Astrocyte of the hippocampus (primary cell): ENCODE data around the gene GRAMD1B.
A peak's percentile ranks its signal among the peaks of the same experiment; 100 is the strongest.

Source experiments
- DNase-seq: peaks from one replicate; pipeline ENCODE4 v3.0.0; 2011; ENCODE audit warnings: low read depth, low spot score

GRAMD1B gene

GRCh38 chr11:123409456-123410217 is 20.4 kb upstream of the GRAMD1B start:
- no peak for DNase-seq

GRCh38 chr11:123410218-123410549 is 19.9 kb upstream of the GRAMD1B start:
- no peak for DNase-seq

- DNase-seq: no peak
Measured at GRCh38 chr11:123413636-123414035, 16.4 kb upstream of the GRAMD1B start.

GRCh38 chr11:123416566-123416965 is 13.5 kb upstream of the GRAMD1B start:
- no peak for DNase-seq

GRCh38 chr11:123418351-123419114 is 11.5 kb upstream of the GRAMD1B start:
- DNase-seq: no peak

GRCh38 chr11:123419731-123420452 is 10.2 kb upstream of the GRAMD1B start:
- DNase-seq: no peak

- no peak for DNase-seq
Measured at GRCh38 chr11:123421589-123421988, 8.5 kb upstream of the GRAMD1B start.

- DNase-seq: no peak
Measured at GRCh38 chr11:123425367-123425766, 4.7 kb upstream of the GRAMD1B start.

- no peak for DNase-seq
Measured at GRCh38 chr11:123426789-123427188, 3.3 kb upstream of the GRAMD1B start.

- no peak for DNase-seq
Measured at GRCh38 chr11:123427405-123427804, 2.7 kb upstream of the GRAMD1B start.

GRCh38 chr11:123428116-123428715 is 1.9 kb upstream of the GRAMD1B start:
- DNase-seq: no peak

- DNase-seq: peak; percentile 51
Measured at GRCh38 chr11:123429336-123429735, 733 bp upstream of the GRAMD1B start.

GRCh38 chr11:123430721-123431497 is 840 bp downstream of the GRAMD1B start:
- peak; percentile 67 for DNase-seq

- no peak for DNase-seq
Measured at GRCh38 chr11:123431619-123432018, 1.6 kb downstream of the GRAMD1B start.

- DNase-seq: no peak
Measured at GRCh38 chr11:123434262-123434661, 4.2 kb downstream of the GRAMD1B start.

GRCh38 chr11:123434911-123435310 is 4.8 kb downstream of the GRAMD1B start:
- no peak for DNase-seq

GRCh38 chr11:123437236-123437979 is 7.3 kb downstream of the GRAMD1B start:
- no peak for DNase-seq

GRCh38 chr11:123438131-123438627 is 8.1 kb downstream of the GRAMD1B start:
- no peak for DNase-seq

GRCh38 chr11:123439616-123440015 is 9.5 kb downstream of the GRAMD1B start:
- DNase-seq: no peak

- DNase-seq: no peak
Measured at GRCh38 chr11:123441161-123441560, 11.1 kb downstream of the GRAMD1B start.
